Aorta (tissue), 5 donors: ENCODE measurements around the gene MPV17. TPM values are rescaled to one million over a fixed set of nuclear protein-coding genes. Genes with fewer than 3 reads are reported as not detected.
"Not testable (repeated sequence)": the region's sequence is repeated elsewhere in the genome, so short reads cannot be mapped to it uniquely, and the experiment has no call there.

Experiments used
- ATAC-seq: fragments of 200-7000 bp; cut with Tn5 transposase; one replicate; pipeline ENCODE4 v1.9.1; 2022; ENCODE audit warnings: moderate library complexity; ENCODE audit not compliant: low FRiP score
- DNase-seq, 2 donors: peaks; one replicate each; pipeline ENCODE4 v3.0.0-alpha.2; 2020
- H3K27ac ChIP-seq, 2 donors: one replicate each; pipeline ENCODE4 v1.5.1; 2013; ENCODE audit warnings: low read length in 2 of 2, mild to moderate bottlenecking in 2 of 2, moderate library complexity in 2 of 2, control low read depth in 1 of 2, inconsistent platforms in 1 of 2, low read depth in 1 of 2
- H3K27me3 ChIP-seq, 2 donors: one replicate each; pipeline ENCODE4 v1.6.1; 2013; ENCODE audit warnings: control low read depth in 1 of 2, low read length in 1 of 2, mild to moderate bottlenecking in 1 of 2, moderate library complexity in 1 of 2; ENCODE audit not compliant: insufficient read depth in 2 of 2, control insufficient read depth in 1 of 2
- H3K36me3 ChIP-seq, 2 donors: one replicate each; pipeline ENCODE4 v1.6.1; 2013; ENCODE audit warnings: control low read depth in 1 of 2, low read length in 1 of 2, mild to moderate bottlenecking in 1 of 2; ENCODE audit not compliant: insufficient read depth in 2 of 2, control insufficient read depth in 1 of 2
- H3K4me1 ChIP-seq, 2 donors: one replicate each; pipeline ENCODE4 v1.6.1; 2013; ENCODE audit warnings: low read length in 2 of 2, control low read depth in 1 of 2, mild to moderate bottlenecking in 1 of 2, moderate library complexity in 1 of 2; ENCODE audit not compliant: insufficient read depth in 2 of 2, control insufficient read depth in 1 of 2
- H3K4me3 ChIP-seq, 2 donors: one replicate each; pipeline ENCODE4 v1.5.1; 2013; ENCODE audit warnings: low read length in 2 of 2, control low read depth in 1 of 2, mild to moderate bottlenecking in 1 of 2
- H3K9me3 ChIP-seq: one replicate; pipeline ENCODE4 v1.6.1; 2013; ENCODE audit warnings: mild to moderate bottlenecking, low read length; ENCODE audit not compliant: control insufficient read depth
- WGBS, 2 donors: extraction: QIAGEN DNeasy Blood & Tissue Kit; methylation state at CpG; one replicate each; pipeline ENCODE4 v1.1.7; 2013; 5-methylcytosine and 5-hydroxymethylcytosine counted together
- intact Hi-C, 2 donors: fragments of 100-400 bp; cut with DNase I; formaldehyde crosslinking; loops; one replicate each; pipeline versions ENCODE4 v1.14.2 to v1.15.0; 2022
- polyA plus RNA-seq, 2 donors: library from polyadenylated mRNA; stranded (reverse); fragments of 200-250 nt; gene quantifications; one replicate each; pipeline ENCODE4 v1.2.3, GENCODE V29; 2013
- total RNA-seq, 2 donors: library from RNA; stranded (reverse); fragmentation: NEBNext Ultra II Directional; extraction: Animal tissue kit (Norgen Biotek cat#: 25700); gene quantifications; one replicate each; pipeline ENCODE4 v1.2.1, GENCODE V29; 2021
- donor health status: healthy with polysubstance abuse.
- donor health status: Bipolar disorder and iron deficiency.
- donor health status: DM: no; HTN: no; CAD: no.
- donor health status: DM: no; HTN: no; CAD: no.
- donor health status: DM: yes; HTN: yes; CAD: no.

MPV17 gene
- total and polyA plus RNA-seq, 4 donors: 47.5 to 80.6 (median 59.3) TPM

- H3K4me3 ChIP-seq: peak within 1 kb of the TSS; percentile 63 to 80
- H3K27me3 ChIP-seq: no peaks in the 10 kb centered on the region
- H3K36me3 ChIP-seq: no peaks in the 10 kb centered on the region
- H3K27ac ChIP-seq: peak within 1 kb of the TSS in 1 of 2 donors; percentile 55
- H3K9me3 ChIP-seq: no peaks in the 10 kb centered on the region
- DNase-seq (peak; percentile 95 to 97), ATAC-seq (peak; percentile 98)
- 0% methylated on average over 66 to 67 of the region's 67 CpGs for WGBS, 2 donors
- intact Hi-C loops: loop anchor here in 1 of 2 donors (2.0 kb wide), 2 partner anchors 14 to 72 kb away; partner anchors contain the start of genes EIF2B4, NRBP1 and SNX17
- H3K4me1 ChIP-seq: no peaks in the 10 kb centered on the region
These were observed 33.7 kb upstream of the MPV17 start, which contains the start of gene GTF3C2 for GRCh38 chr2:27356382-27357181. GTF3C2 (minus strand) TSS chr2:27356764; CDS start chr2:27343554, 13,210 bp downstream.

GRCh38 chr2:27356056-27356381, 33.1 kb upstream of the MPV17 start:
- Histone ChIP-seq H3K9me3 (no peaks in the 10 kb centered on the region), H3K27ac (peak overlapping the region in 1 of 2 donors; percentile 55), H3K4me1 (no peaks in the 10 kb centered on the region), H3K4me3 (peak overlapping the region; percentile 63 to 80), H3K27me3 (no peaks in the 10 kb centered on the region), H3K36me3 (no peaks in the 10 kb centered on the region)
- intact Hi-C loops: loop anchor here in 1 of 2 donors (2.0 kb wide), 2 partner anchors 15 to 73 kb away; partner anchors contain the start of genes EIF2B4, NRBP1 and SNX17
- DNase-seq (peak; percentile 71 to 81), ATAC-seq (peak; percentile 39)
- WGBS, 2 donors: 0 to 1% methylated on average over 12 of the region's 12 CpGs

- Histone ChIP-seq H3K27me3 (no peaks in the 10 kb centered on the region), H3K36me3 (no peaks in the 10 kb centered on the region), H3K4me1 (no peaks in the 10 kb centered on the region), H3K4me3 (no peak overlapping the region), H3K9me3 (no peaks in the 10 kb centered on the region), H3K27ac (no peak overlapping the region)
- 91 to 92% methylated on average over 7 of the region's 7 CpGs for WGBS, 2 donors
- intact Hi-C loops: no loop called here
- DNase-seq: no peak
- ATAC-seq: no peak
These were observed 31.7 kb upstream of the MPV17 start for GRCh38 chr2:27354597-27354927.

GRCh38 chr2:27353762-27354596, 31.1 kb upstream of the MPV17 start:
- H3K4me1 ChIP-seq: no peaks in the 10 kb centered on the region
- WGBS, 2 donors: 76 to 80% methylated on average over 7 of the region's 7 CpGs
- H3K36me3 ChIP-seq: no peaks in the 10 kb centered on the region
- no peaks in the 10 kb centered on the region for H3K27me3 ChIP-seq
- H3K4me3 ChIP-seq: no peak overlapping the region
- H3K27ac ChIP-seq: no peak overlapping the region
- H3K9me3 ChIP-seq: no peaks in the 10 kb centered on the region
- intact Hi-C loops: no loop called here
- ATAC-seq: no peak
- no peak for DNase-seq

- H3K27ac ChIP-seq, H3K4me1 ChIP-seq, ATAC-seq, H3K27me3 ChIP-seq, intact Hi-C loops, H3K9me3 ChIP-seq, H3K4me3 ChIP-seq, H3K36me3 ChIP-seq, DNase-seq: not testable (repeated sequence)
- 95 to 96% methylated on average over 5 of the region's 5 CpGs for WGBS, 2 donors
These were observed 30.5 kb upstream of the MPV17 start for GRCh38 chr2:27353386-27353761.

- DNase-seq: no peak
- Histone ChIP-seq H3K36me3 (no peaks in the 10 kb centered on the region), H3K27ac (no peak overlapping the region), H3K4me3 (no peak overlapping the region), H3K4me1 (no peaks in the 10 kb centered on the region), H3K27me3 (no peaks in the 10 kb centered on the region), H3K9me3 (no peaks in the 10 kb centered on the region)
- ATAC-seq: no peak
- WGBS, 2 donors: 82% methylated on average over 6 of the region's 6 CpGs
- intact Hi-C loops: no loop called here
These were observed 29.1 kb upstream of the MPV17 start for GRCh38 chr2:27351802-27352598.

GRCh38 chr2:27350106-27350693, 27.3 kb upstream of the MPV17 start:
- ATAC-seq (no peak), DNase-seq (no peak)
- intact Hi-C loops: no loop called here
- Histone ChIP-seq H3K4me3 (no peak overlapping the region), H3K27me3 (no peaks in the 10 kb centered on the region), H3K36me3 (no peaks in the 10 kb centered on the region), H3K27ac (no peak overlapping the region), H3K9me3 (no peaks in the 10 kb centered on the region), H3K4me1 (no peaks in the 10 kb centered on the region)
- 76 to 79% methylated on average over 7 of the region's 7 CpGs for WGBS, 2 donors

- ATAC-seq (no peak), DNase-seq (no peak)
- Histone ChIP-seq H3K4me3 (no peak overlapping the region), H3K27ac (no peak overlapping the region), H3K4me1 (no peaks in the 10 kb centered on the region), H3K36me3 (no peaks in the 10 kb centered on the region), H3K27me3 (no peaks in the 10 kb centered on the region), H3K9me3 (no peaks in the 10 kb centered on the region)
- intact Hi-C loops: no loop called here
- WGBS, 2 donors: 89 to 94% methylated on average over 2 of the region's 2 CpGs
These were observed 24.7 kb upstream of the MPV17 start for GRCh38 chr2:27347641-27348040.
